HCT116 (cell line): ENCODE results near the gene MYRFL. TPM values are rescaled to one million over a fixed set of nuclear protein-coding genes. Genes with fewer than 3 reads are reported as not detected.

Experiments used
- ATAC-seq: fragments of 200-7000 bp; cut with Tn5 transposase; 2 replicates; pipeline ENCODE4 v1.9.1; 2020; ENCODE audit warnings: mild to moderate bottlenecking, moderate library complexity
- BruUV-seq: library from RNA; stranded (reverse); fragments of 400-500 nt; replicated peaks from 2 replicates; lab custom pipeline; 2021; lab: Mats Ljungman, UMichigan
- CTCF ChIA-PET: fragments of 300-600 bp; sonication (Branson Sonifier 250); formaldehyde crosslinking; loops from one replicate; lab custom pipeline; 2021; ENCODE audit warnings: antibody characterized with exemption; lab: Charles Lee
- POLR2A ChIA-PET: fragments of 300-600, 350-600 bp; sonication (Branson Sonifier 250); formaldehyde crosslinking; loops from one replicate; lab custom pipeline; 2021; ENCODE audit warnings: antibody characterized with exemption; lab: Charles Lee
- RAD21 ChIA-PET, 2 experiments: fragments of 300-600 bp; sonication (Branson Sonifier 250); formaldehyde crosslinking; loops; one replicate each; lab custom pipeline; 2023; ENCODE audit warnings: low total read pairs in 2 of 2; ENCODE audit not compliant: uncharacterized antibody in 2 of 2, unreplicated experiment in 2 of 2, low non-redundant PET in 1 of 2; lab: Charles Lee
- DNase-seq: peaks from one replicate; pipeline ENCODE4 v3.0.0-alpha.2; 2010; ENCODE audit warnings: low read depth, low spot score
- H2AFZ ChIP-seq: fragments of 200-600 bp; shearing (Covaris generic), sonication (generic); 2 replicates; pipeline ENCODE4 v1.6.1; 2017; ENCODE audit warnings: low read depth, mixed run types, mixed read lengths, antibody characterized with exemption, low read length; ENCODE audit not compliant: poor library complexity, severe bottlenecking
- H3K27ac ChIP-seq: 2 replicates; pipeline ENCODE4 v1.5.1; 2012; ENCODE audit warnings: low read depth, low read length
- H3K27me3 ChIP-seq: fragments of 200-600 bp; sonication (generic); 2 replicates; pipeline ENCODE4 v1.6.1; 2016; ENCODE audit warnings: mixed run types, low read length, mixed read lengths; ENCODE audit not compliant: insufficient read depth
- H3K36me3 ChIP-seq, 2 experiments: fragments of 200-500 bp in 1 of 2; fragments of 200-600 bp in 1 of 2; sonication (Bioruptor generic) in 1 of 2; sonication (generic) in 1 of 2; 2 replicates each; pipeline versions ENCODE4 v1.5.1 to v1.6.1; 2014 to 2016; ENCODE audit warnings: low read length in 2 of 2, inconsistent platforms in 1 of 2, mixed read lengths in 1 of 2, mixed run types in 1 of 2; ENCODE audit not compliant: insufficient read depth in 2 of 2, control insufficient read depth in 1 of 2
- H3K4me1 ChIP-seq, 2 experiments: fragments of 200-600 bp in 1 of 2; sonication (generic) in 1 of 2; 2 replicates each; pipeline versions ENCODE4 v1.5.1 to v1.6.1; 2012 to 2017; ENCODE audit warnings: low read length in 2 of 2, inconsistent platforms in 1 of 2, mild to moderate bottlenecking in 1 of 2, mixed read lengths in 1 of 2, mixed run types in 1 of 2, moderate library complexity in 1 of 2; ENCODE audit not compliant: insufficient read depth in 2 of 2, control insufficient read depth in 1 of 2
- H3K4me2 ChIP-seq: fragments of 200-600 bp; sonication (generic); 2 replicates; pipeline ENCODE4 v1.6.1; 2017; ENCODE audit warnings: mixed run types, low read length, mixed read lengths
- H3K4me3 ChIP-seq, 2 experiments: fragments of 200-600 bp in 1 of 2; sonication (generic) in 1 of 2; replicated peaks in 1 of 2; 2 replicates each; pipeline ENCODE4 v1.5.1; 2011 to 2016; ENCODE audit warnings: low read length in 2 of 2, control low read depth in 1 of 2, low read depth in 1 of 2, mild to moderate bottlenecking in 1 of 2, mixed read lengths in 1 of 2, mixed run types in 1 of 2
- H3K79me2 ChIP-seq: fragments of 200-600 bp; sonication (generic); 2 replicates; pipeline ENCODE4 v1.6.1; 2017; ENCODE audit warnings: mild to moderate bottlenecking, mixed run types, low read length, moderate library complexity, mixed read lengths; ENCODE audit not compliant: insufficient read depth
- H3K9ac ChIP-seq: fragments of 200-600 bp; sonication (generic); 2 replicates; pipeline ENCODE4 v1.6.1; 2016; ENCODE audit warnings: low read length, mixed read lengths
- H3K9me2 ChIP-seq: fragments of 200-600 bp; sonication (generic), shearing (Covaris generic); 2 replicates; pipeline ENCODE4 v1.6.1; 2017; ENCODE audit warnings: mixed run types, mild to moderate bottlenecking, moderate library complexity; ENCODE audit not compliant: insufficient read depth
- H3K9me3 ChIP-seq, 2 experiments: fragments of 200-500 bp in 1 of 2; fragments of 200-600 bp in 1 of 2; sonication (Bioruptor generic) in 1 of 2; sonication (generic) in 1 of 2; 2 replicates each; pipeline ENCODE4 v1.6.1; 2014 to 2017; ENCODE audit warnings: low read length in 2 of 2, mixed read lengths in 2 of 2, inconsistent platforms in 1 of 2, low read depth in 1 of 2, mild to moderate bottlenecking in 1 of 2, mixed run types in 1 of 2, moderate library complexity in 1 of 2; ENCODE audit not compliant: control insufficient read depth in 1 of 2, insufficient read depth in 1 of 2
- H4K20me1 ChIP-seq: fragments of 200-600 bp; sonication (generic), shearing (Covaris generic); 2 replicates; pipeline ENCODE4 v1.6.1; 2017; ENCODE audit warnings: mixed run types, mild to moderate bottlenecking, moderate library complexity; ENCODE audit not compliant: insufficient read depth
- CBX3 ChIP-seq: IDR thresholded peaks from 2 replicates; pipeline ENCODE4 v1.6.1; 2012; ENCODE audit warnings: low read depth
- CEBPB ChIP-seq: IDR thresholded peaks from 2 replicates; pipeline ENCODE4 v1.6.1; 2012; ENCODE audit warnings: low read depth
- FOSL1 ChIP-seq: IDR thresholded peaks from 2 replicates; pipeline ENCODE4 v1.6.1; 2012; ENCODE audit warnings: low read depth
- SP1 ChIP-seq: IDR thresholded peaks from 2 replicates; pipeline ENCODE4 v1.6.1; 2012; ENCODE audit warnings: low read depth
- ZFX ChIP-seq: fragments of 450-650 bp; IDR thresholded peaks from 2 replicates; pipeline ENCODE4 v1.6.1; 2017
- intact Hi-C: fragments of 100-400 bp; cut with micrococcal nuclease; formaldehyde crosslinking; loops from 2 replicates; pipeline ENCODE4 v1.10.0; 2022
- total RNA-seq: library from RNA; stranded (reverse); gene quantifications from one replicate; pipeline ENCODE4 v1.2.1, GENCODE V29; 2021; ENCODE audit not compliant: unreplicated experiment
- TF ChIP-seq, protein P1 (sequence below): IDR thresholded peaks from 2 replicates; pipeline ENCODE4 v1.6.1; 2012
- TF ChIP-seq, protein P2 (sequence below), 3 experiments: fragments of 200-600 bp in 1 of 3; sonication (generic) in 1 of 3; IDR thresholded peaks in 2 of 3; conservative IDR thresholded peaks in 1 of 3; 2 replicates each; pipeline ENCODE4 v1.5.1; 2012 to 2017; ENCODE audit warnings: low read depth in 2 of 3, low read length in 2 of 3, antibody characterized with exemption in 1 of 3, borderline replicate concordance in 1 of 3, control low read depth in 1 of 3, mild to moderate bottlenecking in 1 of 3, mixed read lengths in 1 of 3, mixed run types in 1 of 3, moderate library complexity in 1 of 3; ENCODE audit not compliant: insufficient read depth in 1 of 3
- TF ChIP-seq, protein P3 (sequence below): IDR thresholded peaks from 2 replicates; pipeline ENCODE4 v1.6.1; 2011; ENCODE audit warnings: mild to moderate bottlenecking, low read length, moderate library complexity; ENCODE audit not compliant: insufficient replicate concordance; ENCODE audit errors: extremely low read depth

Gene MYRFL
- total RNA-seq, 1 experiment from 2014 or later = 0.30 TPM

DNA sequence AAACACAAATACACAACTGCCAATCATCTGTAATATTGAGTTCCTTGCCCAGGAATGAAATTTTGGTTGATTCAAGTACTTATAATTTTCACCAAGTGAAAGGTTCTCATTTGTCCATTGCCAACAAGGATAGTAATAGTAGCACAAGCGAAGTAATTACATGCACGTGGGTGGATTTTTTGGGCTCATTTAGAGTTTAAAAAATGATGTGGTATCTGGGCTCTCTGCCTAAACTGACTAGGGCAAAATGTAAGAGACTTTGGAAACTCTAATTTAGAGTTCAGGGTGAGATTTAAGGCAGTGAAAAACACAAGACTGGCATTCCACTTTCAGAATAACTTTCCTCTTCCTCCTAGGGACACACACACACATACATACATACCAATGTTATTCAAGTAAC is 111.7 kb downstream of the MYRFL start:
- Histone ChIP-seq H3K36me3 (no peaks in the 10 kb centered on the region), H3K4me1 (no peaks in the 10 kb centered on the region), H3K79me2 (no peaks in the 10 kb centered on the region), H3K27me3 (no peaks in the 10 kb centered on the region), H3K4me3 (no peak overlapping the region), H2AFZ (no peak overlapping the region), H3K9me3 (no peaks in the 10 kb centered on the region), H4K20me1 (no peaks in the 10 kb centered on the region), H3K27ac (no peak overlapping the region), H3K4me2 (no peak overlapping the region), H3K9ac (no peak overlapping the region), H3K9me2 (no peaks in the 10 kb centered on the region)
- BruUV-seq = no TSS peak
- ChIA-PET RAD21 (no interaction called here), POLR2A (no interaction called here), CTCF (no interaction called here)
- TF ChIP-seq, protein P1, sequence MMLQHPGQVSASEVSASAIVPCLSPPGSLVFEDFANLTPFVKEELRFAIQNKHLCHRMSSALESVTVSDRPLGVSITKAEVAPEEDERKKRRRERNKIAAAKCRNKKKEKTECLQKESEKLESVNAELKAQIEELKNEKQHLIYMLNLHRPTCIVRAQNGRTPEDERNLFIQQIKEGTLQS = no peak
- TF ChIP-seq CEBPB = no peak
- TF ChIP-seq, protein P2, sequence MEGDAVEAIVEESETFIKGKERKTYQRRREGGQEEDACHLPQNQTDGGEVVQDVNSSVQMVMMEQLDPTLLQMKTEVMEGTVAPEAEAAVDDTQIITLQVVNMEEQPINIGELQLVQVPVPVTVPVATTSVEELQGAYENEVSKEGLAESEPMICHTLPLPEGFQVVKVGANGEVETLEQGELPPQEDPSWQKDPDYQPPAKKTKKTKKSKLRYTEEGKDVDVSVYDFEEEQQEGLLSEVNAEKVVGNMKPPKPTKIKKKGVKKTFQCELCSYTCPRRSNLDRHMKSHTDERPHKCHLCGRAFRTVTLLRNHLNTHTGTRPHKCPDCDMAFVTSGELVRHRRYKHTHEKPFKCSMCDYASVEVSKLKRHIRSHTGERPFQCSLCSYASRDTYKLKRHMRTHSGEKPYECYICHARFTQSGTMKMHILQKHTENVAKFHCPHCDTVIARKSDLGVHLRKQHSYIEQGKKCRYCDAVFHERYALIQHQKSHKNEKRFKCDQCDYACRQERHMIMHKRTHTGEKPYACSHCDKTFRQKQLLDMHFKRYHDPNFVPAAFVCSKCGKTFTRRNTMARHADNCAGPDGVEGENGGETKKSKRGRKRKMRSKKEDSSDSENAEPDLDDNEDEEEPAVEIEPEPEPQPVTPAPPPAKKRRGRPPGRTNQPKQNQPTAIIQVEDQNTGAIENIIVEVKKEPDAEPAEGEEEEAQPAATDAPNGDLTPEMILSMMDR (IDR thresholded peaks at IDR 0.05 in 2 of 3, conservative IDR thresholded peaks at IDR 0.05 in 1 of 3; ENCODE audit: borderline replicate concordance in 1 of 3, insufficient read depth in 1 of 3, low read depth in 2 of 3, low read length in 2 of 3) = no peak
- no peak for TF ChIP-seq ZFX
- no peak for TF ChIP-seq FOSL1
- TF ChIP-seq, protein P3, sequence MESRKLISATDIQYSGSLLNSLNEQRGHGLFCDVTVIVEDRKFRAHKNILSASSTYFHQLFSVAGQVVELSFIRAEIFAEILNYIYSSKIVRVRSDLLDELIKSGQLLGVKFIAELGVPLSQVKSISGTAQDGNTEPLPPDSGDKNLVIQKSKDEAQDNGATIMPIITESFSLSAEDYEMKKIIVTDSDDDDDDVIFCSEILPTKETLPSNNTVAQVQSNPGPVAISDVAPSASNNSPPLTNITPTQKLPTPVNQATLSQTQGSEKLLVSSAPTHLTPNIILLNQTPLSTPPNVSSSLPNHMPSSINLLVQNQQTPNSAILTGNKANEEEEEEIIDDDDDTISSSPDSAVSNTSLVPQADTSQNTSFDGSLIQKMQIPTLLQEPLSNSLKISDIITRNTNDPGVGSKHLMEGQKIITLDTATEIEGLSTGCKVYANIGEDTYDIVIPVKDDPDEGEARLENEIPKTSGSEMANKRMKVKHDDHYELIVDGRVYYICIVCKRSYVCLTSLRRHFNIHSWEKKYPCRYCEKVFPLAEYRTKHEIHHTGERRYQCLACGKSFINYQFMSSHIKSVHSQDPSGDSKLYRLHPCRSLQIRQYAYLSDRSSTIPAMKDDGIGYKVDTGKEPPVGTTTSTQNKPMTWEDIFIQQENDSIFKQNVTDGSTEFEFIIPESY = no peak
- no peak for TF ChIP-seq SP1
- no peak for TF ChIP-seq CBX3
- DNase-seq = no peak
- intact Hi-C loops = no loop called here
- no peak for ATAC-seq
